Measurements from ENCODE around the gene CST8.
A peak's percentile ranks its signal among the peaks of the same experiment; 100 is the strongest.

CST8 gene

DNA sequence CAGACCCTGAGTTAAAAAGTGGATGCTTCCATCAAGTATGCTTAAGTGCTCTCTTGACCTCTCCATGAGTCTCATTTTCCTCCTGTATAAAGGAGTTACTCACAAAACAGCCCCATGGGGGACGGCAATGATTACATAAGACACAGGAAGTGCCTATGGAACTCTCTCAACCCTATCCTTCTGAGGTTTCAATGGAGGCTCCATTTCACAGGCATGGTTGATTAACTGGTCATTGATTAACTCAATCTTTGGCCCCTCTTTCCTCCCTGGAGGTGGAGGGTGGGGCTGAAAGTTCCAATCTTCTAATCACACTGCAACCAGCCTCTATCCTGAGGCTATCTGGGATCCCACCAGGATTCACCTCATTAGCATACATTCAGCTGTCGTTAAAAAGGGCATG, 29.3 kb downstream of the CST8 start:
- Histone ChIP-seq H3K27me3 (ENCODE audit: insufficient read depth, insufficient read length) (no peaks in the 10 kb centered on the region), H3K36me3 (ENCODE audit: insufficient read depth, insufficient read length, low read length) (no peaks in the 10 kb centered on the region)
- no peak for DNase-seq (ENCODE audit: low read depth, low spot score)

DNA sequence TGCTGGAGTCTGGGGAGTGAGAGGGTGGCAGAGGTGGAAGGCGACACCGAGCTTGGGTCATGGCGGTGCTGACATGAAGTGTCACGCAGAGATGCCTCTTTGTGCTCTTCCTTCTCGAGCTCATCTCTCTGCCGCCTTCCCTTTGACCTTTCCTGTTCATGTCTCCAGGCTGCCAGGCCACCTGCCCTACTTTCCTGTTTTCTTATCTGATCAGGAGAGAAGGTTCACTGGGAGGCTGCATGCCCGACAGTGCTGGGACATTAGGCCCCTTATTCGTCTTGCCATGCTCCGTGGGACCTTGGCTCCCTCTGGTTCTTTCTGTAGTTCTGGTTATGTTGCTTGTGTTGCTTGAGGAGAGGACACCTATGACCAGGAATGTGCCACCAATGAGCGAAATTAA, 33.2 kb downstream of the CST8 start:
- no peak for DNase-seq (ENCODE audit: low read depth, low spot score)
- no peak overlapping the region for H3K4me3 ChIP-seq (ENCODE audit: insufficient read length, low read depth)
- no peaks in the 10 kb centered on the region for H3K4me1 ChIP-seq (ENCODE audit: insufficient read depth, insufficient read length)
- TF ChIP-seq YY1 (IDR thresholded peaks at IDR 0.05; ENCODE audit: insufficient read depth, insufficient read length) (no peak), SUZ12 (IDR thresholded peaks at IDR 0.05; ENCODE audit: extremely low read depth, insufficient read depth, insufficient read length) (no peak), ZNF274 (IDR thresholded peaks at IDR 0.05; ENCODE audit: low read depth, low read length) (no peak)
- no peaks in the 10 kb centered on the region for H3K36me3 ChIP-seq (ENCODE audit: insufficient read depth, insufficient read length, low read length)
- H3K9ac ChIP-seq (ENCODE audit: insufficient read length, low read depth), result no peak overlapping the region
- peaks cover 38% of the 10 kb centered on the region for H3K9me3 ChIP-seq (ENCODE audit: insufficient read depth, low read length)
- no peaks in the 10 kb centered on the region for H3K27me3 ChIP-seq (ENCODE audit: insufficient read depth, insufficient read length)

More for the DNA sequence above, 29.3 kb downstream of the CST8 start:
- Histone ChIP-seq H3K4me3 (ENCODE audit: insufficient read length, low read depth) (no peak overlapping the region), H3K9ac (ENCODE audit: insufficient read length, low read depth) (no peak overlapping the region), H3K9me3 (ENCODE audit: insufficient read depth, low read length) (peaks cover 36% of the 10 kb centered on the region; the same call in 1 of the 2 replicates), H3K4me1 (ENCODE audit: insufficient read depth, insufficient read length) (no peaks in the 10 kb centered on the region)
- TF ChIP-seq ZNF274 (IDR thresholded peaks at IDR 0.05; ENCODE audit: low read depth, low read length) (no peak), SUZ12 (IDR thresholded peaks at IDR 0.05; ENCODE audit: extremely low read depth, insufficient read depth, insufficient read length) (no peak), YY1 (IDR thresholded peaks at IDR 0.05; ENCODE audit: insufficient read depth, insufficient read length) (no peak)

DNA sequence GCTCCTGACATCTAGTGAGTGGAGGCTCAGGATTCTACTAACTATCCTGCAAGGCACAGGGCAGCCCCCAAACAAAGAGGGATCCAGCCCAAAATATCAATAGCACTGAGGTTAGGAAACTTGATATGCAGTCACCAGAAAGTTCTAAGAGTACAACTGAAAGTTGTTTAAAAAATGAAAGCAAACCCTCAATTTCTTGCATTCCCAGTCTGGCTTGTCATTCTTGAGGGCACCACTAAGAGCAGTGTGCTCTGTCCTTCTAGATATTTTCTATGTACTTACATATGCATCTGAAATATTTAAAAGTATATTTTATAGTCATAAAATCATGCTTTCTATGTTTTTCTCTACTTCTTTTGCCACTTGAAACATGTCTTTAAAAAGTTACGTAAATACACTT, 35.9 kb downstream of the CST8 start:
- TF ChIP-seq ZNF274 (IDR thresholded peaks at IDR 0.05; ENCODE audit: low read depth, low read length) (no peak), SUZ12 (IDR thresholded peaks at IDR 0.05; ENCODE audit: extremely low read depth, insufficient read depth, insufficient read length) (no peak), YY1 (IDR thresholded peaks at IDR 0.05; ENCODE audit: insufficient read depth, insufficient read length) (no peak)
- no peak for DNase-seq (ENCODE audit: low read depth, low spot score)
- H3K9ac ChIP-seq (ENCODE audit: insufficient read length, low read depth), result no peak overlapping the region
- H3K4me1 ChIP-seq (ENCODE audit: insufficient read depth, insufficient read length), result no peaks in the 10 kb centered on the region
- no peak overlapping the region for H3K4me3 ChIP-seq (ENCODE audit: insufficient read length, low read depth)
- H3K36me3 ChIP-seq (ENCODE audit: insufficient read depth, insufficient read length, low read length), result no peaks in the 10 kb centered on the region
- H3K9me3 ChIP-seq (ENCODE audit: insufficient read depth, low read length), result peaks cover 37% of the 10 kb centered on the region
- H3K27me3 ChIP-seq (ENCODE audit: insufficient read depth, insufficient read length), result no peaks in the 10 kb centered on the region

DNA sequence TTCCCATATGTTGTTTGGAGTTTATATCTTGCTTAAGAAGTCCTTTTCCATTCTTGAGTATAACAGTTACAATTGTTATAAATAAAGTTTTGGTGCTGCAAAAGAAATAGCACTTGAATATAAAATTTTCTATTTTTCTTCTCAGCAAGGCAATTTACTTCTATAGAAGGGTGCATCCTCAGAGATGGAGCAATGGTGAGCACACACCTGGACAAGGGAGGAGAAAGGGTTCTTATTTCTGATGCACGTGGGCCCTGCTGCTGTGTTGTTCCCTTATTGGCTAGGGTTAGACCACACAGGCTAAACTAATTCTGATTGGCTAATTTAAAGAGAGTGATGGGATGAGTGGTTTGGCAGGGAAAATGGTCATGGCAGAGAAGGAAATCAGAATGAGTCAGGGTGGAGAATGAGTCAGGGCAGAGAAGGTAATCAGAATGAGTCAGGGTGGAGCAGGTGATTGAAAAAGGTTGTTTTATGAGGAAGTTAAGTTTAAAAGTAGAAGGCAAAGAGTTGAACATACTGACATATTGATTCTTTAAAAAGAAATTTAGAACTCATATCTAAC, 38.0 kb downstream of the CST8 start:
- TF ChIP-seq YY1 (IDR thresholded peaks at IDR 0.05; ENCODE audit: insufficient read depth, insufficient read length) (no peak), ZNF274 (IDR thresholded peaks at IDR 0.05; ENCODE audit: low read depth, low read length) (no peak), SUZ12 (IDR thresholded peaks at IDR 0.05; ENCODE audit: extremely low read depth, insufficient read depth, insufficient read length) (no peak)
- Histone ChIP-seq H3K4me3 (ENCODE audit: insufficient read length, low read depth) (no peak overlapping the region), H3K9ac (ENCODE audit: insufficient read length, low read depth) (no peak overlapping the region), H3K9me3 (ENCODE audit: insufficient read depth, low read length) (peaks cover 44% of the 10 kb centered on the region), H3K4me1 (ENCODE audit: insufficient read depth, insufficient read length) (peaks cover 2% of the 10 kb centered on the region), H3K27me3 (ENCODE audit: insufficient read depth, insufficient read length) (no peaks in the 10 kb centered on the region), H3K36me3 (ENCODE audit: insufficient read depth, insufficient read length, low read length) (no peaks in the 10 kb centered on the region)
- no peak for DNase-seq (ENCODE audit: low read depth, low spot score)

DNA sequence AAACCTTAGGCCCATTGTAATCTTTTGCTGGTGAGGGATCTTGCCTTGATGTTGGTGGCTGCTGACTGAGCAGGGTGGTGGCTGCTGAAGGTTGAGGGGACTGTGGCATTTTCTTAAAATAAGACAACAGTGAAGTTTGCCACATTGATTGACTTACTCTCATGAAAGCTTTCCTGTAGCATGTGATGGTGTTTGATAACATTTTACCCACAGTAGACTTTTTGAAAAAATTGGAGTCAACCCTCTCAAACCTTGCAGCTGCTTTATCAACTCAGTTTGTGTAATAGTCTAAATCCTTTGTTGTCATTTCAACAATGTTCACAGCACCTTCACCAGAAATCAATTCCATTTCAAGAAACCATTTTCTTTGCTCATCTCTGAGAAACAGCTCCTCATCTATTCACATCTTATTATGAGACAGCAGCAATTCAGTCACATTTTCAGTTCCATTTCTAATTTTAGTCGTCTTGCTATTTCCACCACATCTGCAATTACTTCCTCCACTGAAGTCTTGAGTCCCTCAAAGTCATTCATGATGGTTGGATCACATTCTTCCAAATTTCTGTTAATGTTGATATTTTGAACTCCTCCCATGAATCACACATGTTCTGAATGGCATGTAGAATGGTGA, 40.1 kb downstream of the CST8 start:
- Histone ChIP-seq H3K4me3 (ENCODE audit: insufficient read length, low read depth) (no peak overlapping the region), H3K36me3 (ENCODE audit: insufficient read depth, insufficient read length, low read length) (no peaks in the 10 kb centered on the region), H3K4me1 (ENCODE audit: insufficient read depth, insufficient read length) (peaks cover 2% of the 10 kb centered on the region), H3K27me3 (ENCODE audit: insufficient read depth, insufficient read length) (no peaks in the 10 kb centered on the region), H3K9me3 (ENCODE audit: insufficient read depth, low read length) (peaks cover 49% of the 10 kb centered on the region), H3K9ac (ENCODE audit: insufficient read length, low read depth) (no peak overlapping the region)
- TF ChIP-seq ZNF274 (IDR thresholded peaks at IDR 0.05; ENCODE audit: low read depth, low read length) (no peak), YY1 (IDR thresholded peaks at IDR 0.05; ENCODE audit: insufficient read depth, insufficient read length) (no peak), SUZ12 (IDR thresholded peaks at IDR 0.05; ENCODE audit: extremely low read depth, insufficient read depth, insufficient read length) (no peak)
- DNase-seq (ENCODE audit: low read depth, low spot score), result no peak

DNA sequence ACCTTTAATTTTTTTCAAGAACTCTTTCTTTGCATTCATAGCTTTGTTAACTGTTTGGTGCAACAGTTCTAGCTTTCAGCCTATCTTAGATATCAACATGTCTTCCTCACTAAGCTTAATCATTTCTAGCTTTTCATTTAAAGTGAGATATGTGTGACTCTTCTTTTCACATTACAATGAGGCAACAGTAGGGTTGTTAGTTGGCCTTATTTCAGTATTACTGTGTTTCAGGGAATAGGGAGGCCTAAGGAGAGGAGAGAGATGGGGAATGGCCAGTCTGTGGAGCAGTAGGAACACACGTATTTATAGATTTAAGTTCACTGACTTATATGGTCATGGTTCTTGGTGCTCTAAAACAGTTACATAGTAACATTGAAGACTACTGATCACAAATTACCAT, 41.6 kb downstream of the CST8 start:
- H3K4me3 ChIP-seq (ENCODE audit: insufficient read length, low read depth), result no peak overlapping the region
- H3K36me3 ChIP-seq (ENCODE audit: insufficient read depth, insufficient read length, low read length), result no peaks in the 10 kb centered on the region

DNA sequence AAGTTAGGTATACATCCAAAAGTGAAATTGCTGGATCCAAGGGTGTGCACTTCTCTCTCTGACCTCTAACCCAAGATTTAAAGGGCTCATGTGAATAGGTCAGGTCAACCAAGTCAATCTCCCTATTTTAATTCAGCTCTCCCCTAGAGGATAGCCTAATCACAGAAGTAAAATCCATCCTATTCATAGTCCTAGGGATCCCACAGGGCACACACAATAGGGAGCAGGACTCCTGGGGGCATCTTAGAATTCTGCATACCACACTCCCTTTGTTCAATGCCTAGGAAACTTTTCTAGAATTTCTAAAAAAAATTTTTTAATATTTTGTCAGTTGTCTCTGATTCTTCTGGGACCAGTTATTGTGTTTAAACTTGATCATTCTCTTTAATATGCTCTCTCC, 42.2 kb downstream of the CST8 start:
- H3K4me3 ChIP-seq (ENCODE audit: insufficient read length, low read depth), result no peak overlapping the region
- peak; percentile 67 for DNase-seq (ENCODE audit: low read depth, low spot score)
- H3K27me3 ChIP-seq (ENCODE audit: insufficient read depth, insufficient read length), result no peaks in the 10 kb centered on the region
- no peak overlapping the region for H3K9ac ChIP-seq (ENCODE audit: insufficient read length, low read depth)
- H3K9me3 ChIP-seq (ENCODE audit: insufficient read depth, low read length), result peaks cover 43% of the 10 kb centered on the region
- peaks cover 2% of the 10 kb centered on the region for H3K4me1 ChIP-seq (ENCODE audit: insufficient read depth, insufficient read length)
- no peaks in the 10 kb centered on the region for H3K36me3 ChIP-seq (ENCODE audit: insufficient read depth, insufficient read length, low read length)
- TF ChIP-seq ZNF274 (IDR thresholded peaks at IDR 0.05; ENCODE audit: low read depth, low read length) (no peak), YY1 (IDR thresholded peaks at IDR 0.05; ENCODE audit: insufficient read depth, insufficient read length) (no peak), SUZ12 (IDR thresholded peaks at IDR 0.05; ENCODE audit: extremely low read depth, insufficient read depth, insufficient read length) (no peak)

More for the DNA sequence above, 41.6 kb downstream of the CST8 start:
- Histone ChIP-seq H3K9ac (ENCODE audit: insufficient read length, low read depth) (no peak overlapping the region), H3K27me3 (ENCODE audit: insufficient read depth, insufficient read length) (no peaks in the 10 kb centered on the region), H3K9me3 (ENCODE audit: insufficient read depth, low read length) (peaks cover 45% of the 10 kb centered on the region), H3K4me1 (ENCODE audit: insufficient read depth, insufficient read length) (peaks cover 2% of the 10 kb centered on the region)
- TF ChIP-seq SUZ12 (IDR thresholded peaks at IDR 0.05; ENCODE audit: extremely low read depth, insufficient read depth, insufficient read length), result no peak
- TF ChIP-seq YY1 (IDR thresholded peaks at IDR 0.05; ENCODE audit: insufficient read depth, insufficient read length), result no peak
- TF ChIP-seq ZNF274 (IDR thresholded peaks at IDR 0.05; ENCODE audit: low read depth, low read length), result no peak
- DNase-seq (ENCODE audit: low read depth, low spot score), result no peak
